PC-3 (cell line): ENCODE data around the gene LSMEM2.

Source experiments
- CTCF ChIP-seq: fragments of 300-600 bp; sonication (generic); conservative IDR thresholded peaks from 2 replicates; pipeline ENCODE4 v1.5.1; 2017; ENCODE audit warnings: antibody characterized with exemption, low read depth, mild to moderate bottlenecking, low read length
- EZH2 ChIP-seq: fragments of 300-600 bp; sonication (generic); IDR thresholded peaks from one replicate; pipeline ENCODE4 v1.6.1; 2017; ENCODE audit warnings: antibody characterized with exemption, mild to moderate bottlenecking, low read length; ENCODE audit not compliant: unreplicated experiment

- TF ChIP-seq CTCF (no peak), EZH2 (no peak)
Observed at GRCh38 chr3:50237754-50238548, 40.9 kb upstream of the LSMEM2 start.
